Brain microvascular endothelial cell (primary cell): ENCODE measurements around the gene CNTROB.
A peak's percentile ranks its signal among the peaks of the same experiment; 100 is the strongest.

Experiments used
- DNase-seq: peaks from one replicate; pipeline ENCODE4 v3.0.0-alpha.2; 2020
- H3K27ac ChIP-seq: fragments of 250-450 bp; sonication (Bioruptor Pico); 2 replicates; pipeline ENCODE4 v1.5.1; 2020; ENCODE audit warnings: mild to moderate bottlenecking, moderate library complexity
- H3K27me3 ChIP-seq: fragments of 250-450 bp; sonication (Bioruptor Pico); replicated peaks from 2 replicates; pipeline ENCODE4 v1.5.1; 2020; ENCODE audit warnings: mild to moderate bottlenecking
- H3K36me3 ChIP-seq: fragments of 250-450 bp; sonication (Bioruptor Pico); replicated peaks from 2 replicates; pipeline ENCODE4 v1.5.1; 2020; ENCODE audit warnings: mild to moderate bottlenecking
- H3K4me3 ChIP-seq: 2 replicates; pipeline ENCODE4 v1.5.1; 2011; ENCODE audit warnings: low read depth, mild to moderate bottlenecking, control low read depth, low read length, moderate library complexity
- CTCF ChIP-seq: IDR thresholded peaks from 2 replicates; pipeline ENCODE4 v1.5.1; 2011; ENCODE audit warnings: low read depth, mild to moderate bottlenecking, moderate library complexity, low read length, control low read depth, inconsistent platforms; ENCODE audit errors: missing control alignments
- in situ Hi-C: cut with HindIII; loops from 2 replicates; pipeline ENCODE4 v1.10.0; 2017; ENCODE audit warnings: low sequenced_read_pairs, low pct_ligation_motif_present

CNTROB gene

GRCh38 chr17:7897773-7898172 lies 34.2 kb upstream of the CNTROB start:
- in situ Hi-C loops = no loop called here
- peak; percentile 42 for DNase-seq

GRCh38 chr17:7903154-7904103 lies 28.6 kb upstream of the CNTROB start:
- no peak for TF ChIP-seq CTCF
- DNase-seq = peak; percentile 14
- in situ Hi-C loops = no loop called here
- H3K27me3 ChIP-seq = no peaks in the 10 kb centered on the region
- H3K27ac ChIP-seq = no peak overlapping the region
- peaks cover 93% of the 10 kb centered on the region for H3K36me3 ChIP-seq
- H3K4me3 ChIP-seq = no peak overlapping the region

More at GRCh38 chr17:7897773-7898172, 34.2 kb upstream of the CNTROB start:
- TF ChIP-seq CTCF = peak; percentile 67
- Histone ChIP-seq H3K27ac (no peak overlapping the region), H3K36me3 (peaks cover 85% of the 10 kb centered on the region), H3K27me3 (no peaks in the 10 kb centered on the region), H3K4me3 (no peak overlapping the region)

GRCh38 chr17:7909089-7909488 lies 22.9 kb upstream of the CNTROB start:
- in situ Hi-C loops = no loop called here
- Histone ChIP-seq H3K27me3 (no peaks in the 10 kb centered on the region), H3K4me3 (no peak overlapping the region), H3K36me3 (peaks cover 79% of the 10 kb centered on the region), H3K27ac (no peak overlapping the region)
- no peak for DNase-seq
- TF ChIP-seq CTCF = no peak

- Histone ChIP-seq H3K4me3 (no peak overlapping the region), H3K27me3 (no peaks in the 10 kb centered on the region), H3K36me3 (peaks cover 67% of the 10 kb centered on the region), H3K27ac (no peak overlapping the region)
- no peak for DNase-seq
- no peak for TF ChIP-seq CTCF
- in situ Hi-C loops = no loop called here
Observed at GRCh38 chr17:7910281-7910680, 21.7 kb upstream of the CNTROB start.

GRCh38 chr17:7910711-7911110 lies 21.3 kb upstream of the CNTROB start:
- Histone ChIP-seq H3K36me3 (peaks cover 63% of the 10 kb centered on the region), H3K27me3 (no peaks in the 10 kb centered on the region), H3K4me3 (no peak overlapping the region), H3K27ac (no peak overlapping the region)
- TF ChIP-seq CTCF = no peak
- in situ Hi-C loops = no loop called here
- no peak for DNase-seq
